Calu3 (cell line): ENCODE results near the gene POU3F2. TPM values are rescaled to one million over a fixed set of nuclear protein-coding genes. Genes with fewer than 3 reads are reported as not detected.

Experiments
- BruUV-seq: library from RNA; stranded (reverse); fragments of 400-500 nt; replicated peaks from 2 replicates; lab custom pipeline; 2021; lab: Mats Ljungman, UMichigan
- CTCF ChIA-PET: fragments of 300-600 bp; sonication (Branson Sonifier 250); formaldehyde crosslinking; loops from one replicate; lab custom pipeline; 2022; ENCODE audit warnings: antibody characterized with exemption; lab: Charles Lee
- DNase-seq: peaks from one replicate; pipeline ENCODE4 v3.0.0; 2022
- H3K27ac Mint-ChIP-seq: one replicate; pipeline ENCODE4 v1.8.0; 2022; ENCODE audit warnings: mixed read lengths; ENCODE audit not compliant: unreplicated experiment
- H3K27me3 Mint-ChIP-seq: one replicate; pipeline ENCODE4 v1.8.0; 2022; ENCODE audit warnings: mixed read lengths; ENCODE audit not compliant: unreplicated experiment
- H3K36me3 Mint-ChIP-seq: one replicate; pipeline ENCODE4 v1.8.0; 2022; ENCODE audit warnings: mild to moderate bottlenecking, moderate library complexity, mixed read lengths; ENCODE audit not compliant: insufficient read depth, unreplicated experiment
- H3K4me1 Mint-ChIP-seq: one replicate; pipeline ENCODE4 v1.8.0; 2022; ENCODE audit warnings: mild to moderate bottlenecking, low read depth, mixed read lengths; ENCODE audit not compliant: unreplicated experiment
- H3K4me3 Mint-ChIP-seq: one replicate; pipeline ENCODE4 v1.8.0; 2022; ENCODE audit warnings: mild to moderate bottlenecking, low read depth, moderate library complexity, mixed read lengths; ENCODE audit not compliant: unreplicated experiment
- H3K9me3 Mint-ChIP-seq: one replicate; pipeline ENCODE4 v1.8.0; 2022; ENCODE audit warnings: low read depth, mixed read lengths; ENCODE audit not compliant: unreplicated experiment
- CTCF ChIP-seq: fragments of 200-600 bp; IDR thresholded peaks from one replicate; pipeline ENCODE4 v1.8.0; 2022; ENCODE audit warnings: antibody characterized with exemption; ENCODE audit not compliant: unreplicated experiment
- intact Hi-C: fragments of 100-400 bp; cut with micrococcal nuclease; formaldehyde crosslinking; loops from one replicate; pipeline ENCODE4 v1.10.0; 2022; ENCODE audit not compliant: unreplicated experiment
- total RNA-seq: library from RNA; stranded (reverse); gene quantifications from 2 replicates; pipeline ENCODE4 v1.2.3, GENCODE V29; 2022

Gene POU3F2
- total RNA-seq, 1 experiment from 2014 or later: not detected

GRCh38 chr6:98839781-98840361 is 5.5 kb downstream of the POU3F2 start:
- Mint-ChIP-seq H3K4me1 (peaks cover 20% of the 10 kb centered on the region), H3K27me3 (peaks cover 92% of the 10 kb centered on the region), H3K36me3 (peaks cover 9% of the 10 kb centered on the region), H3K9me3 (no peaks in the 10 kb centered on the region), H3K4me3 (no peak overlapping the region), H3K27ac (no peak overlapping the region)
- no peak for TF ChIP-seq CTCF
- CTCF ChIA-PET: no interaction called here
- intact Hi-C loops: loop anchor here (1.0 to 10.0 kb wide), 5 partner anchors 71 to 1773 kb away; no protein-coding TSS in a partner anchor
- BruUV-seq: no TSS peak
- no peak for DNase-seq

GRCh38 chr6:98840385-98840784 is 6.0 kb downstream of the POU3F2 start:
- H3K4me1 Mint-ChIP-seq: peaks cover 20% of the 10 kb centered on the region
- CTCF ChIA-PET: no interaction called here
- H3K4me3 Mint-ChIP-seq: no peak overlapping the region
- intact Hi-C loops: loop anchor here (5.0 to 10.0 kb wide), 2 partner anchors 404 to 1773 kb away; no protein-coding TSS in a partner anchor
- TF ChIP-seq CTCF: no peak
- peaks cover 13% of the 10 kb centered on the region for H3K36me3 Mint-ChIP-seq
- H3K27ac Mint-ChIP-seq: no peak overlapping the region
- H3K9me3 Mint-ChIP-seq: no peaks in the 10 kb centered on the region
- peaks cover 93% of the 10 kb centered on the region for H3K27me3 Mint-ChIP-seq
- no peak for DNase-seq
- BruUV-seq: no TSS peak

GRCh38 chr6:98840996-98841513 is 6.7 kb downstream of the POU3F2 start:
- peaks cover 93% of the 10 kb centered on the region for H3K27me3 Mint-ChIP-seq
- no peaks in the 10 kb centered on the region for H3K9me3 Mint-ChIP-seq
- TF ChIP-seq CTCF: no peak
- peaks cover 13% of the 10 kb centered on the region for H3K36me3 Mint-ChIP-seq
- BruUV-seq: no TSS peak
- peaks cover 20% of the 10 kb centered on the region for H3K4me1 Mint-ChIP-seq
- CTCF ChIA-PET: no interaction called here
- DNase-seq: no peak
- intact Hi-C loops: loop anchor here (5.0 to 10.0 kb wide), 2 partner anchors 404 to 1774 kb away; no protein-coding TSS in a partner anchor
- H3K27ac Mint-ChIP-seq: no peak overlapping the region
- no peak overlapping the region for H3K4me3 Mint-ChIP-seq

- Mint-ChIP-seq H3K9me3 (no peaks in the 10 kb centered on the region), H3K27me3 (peaks cover 88% of the 10 kb centered on the region), H3K4me1 (peaks cover 14% of the 10 kb centered on the region), H3K36me3 (peaks cover 11% of the 10 kb centered on the region), H3K27ac (no peak overlapping the region), H3K4me3 (no peak overlapping the region)
- intact Hi-C loops: loop anchor here (5.0 to 10.0 kb wide), 2 partner anchors 403 to 1774 kb away; no protein-coding TSS in a partner anchor
- CTCF ChIA-PET: no interaction called here
- no peak for TF ChIP-seq CTCF
- no TSS peak for BruUV-seq
- DNase-seq: no peak
These were observed 7.4 kb downstream of the POU3F2 start for GRCh38 chr6:98841621-98842341.
